Kidney tubule cell (primary cell): ENCODE data around the gene ANKRD50.
A peak's percentile ranks its signal among the peaks of the same experiment; 100 is the strongest.

Experiments
- DNase-seq: peaks from one replicate; pipeline ENCODE4 v3.0.0-alpha.2; 2018; ENCODE audit warnings: low spot score

Gene ANKRD50

DNA sequence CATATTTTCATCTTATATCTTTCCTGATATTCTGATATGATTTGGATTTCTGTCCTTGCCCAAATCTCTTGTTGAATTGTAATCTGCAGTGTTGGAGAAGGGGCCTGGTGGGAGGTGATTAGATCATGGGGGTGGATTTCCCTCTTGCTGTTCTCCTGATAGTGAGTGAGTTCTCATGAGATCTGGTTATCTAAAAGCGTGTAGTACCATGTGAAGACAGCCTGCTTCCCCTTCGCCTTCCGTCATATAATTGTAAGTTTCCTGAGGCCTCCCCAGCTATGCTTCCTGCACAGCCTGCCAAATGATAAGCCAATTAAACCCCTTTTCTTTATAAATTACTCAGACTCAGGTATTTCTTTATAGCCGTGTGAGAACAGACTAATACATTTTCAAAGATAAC lies 77.2 kb downstream of the ANKRD50 start:
- DNase-seq = no peak

DNA sequence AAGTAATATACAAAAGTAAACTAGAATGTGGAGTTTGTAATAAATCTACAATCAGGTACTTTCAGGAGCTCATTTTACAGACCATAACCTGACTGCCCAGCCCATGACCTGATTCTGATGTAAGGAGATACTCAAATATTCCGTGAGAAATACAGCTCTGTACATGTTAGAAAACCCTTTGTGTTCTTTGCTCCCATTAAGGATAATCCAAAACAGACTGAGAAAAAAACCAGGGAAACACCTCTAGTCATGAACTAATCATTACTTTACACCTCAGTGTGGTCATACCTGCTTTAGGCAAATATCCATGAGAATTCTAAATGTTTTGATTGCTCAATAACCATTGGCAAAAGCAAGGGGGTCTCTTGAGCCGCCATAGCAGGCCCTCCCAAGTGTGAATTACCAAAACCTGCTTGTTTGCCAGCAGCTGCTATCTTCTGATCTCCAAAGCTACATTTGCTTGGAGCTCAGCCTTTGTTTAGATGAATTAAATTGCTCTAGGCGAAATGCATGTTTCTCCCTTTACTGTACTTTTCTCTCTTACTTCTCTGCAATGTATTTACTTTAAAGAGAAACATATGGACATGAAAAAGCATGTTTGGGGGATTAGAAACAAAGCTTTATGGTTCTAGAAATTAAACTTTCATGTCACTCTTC lies 79.1 kb downstream of the ANKRD50 start:
- DNase-seq = peak; percentile 15

DNA sequence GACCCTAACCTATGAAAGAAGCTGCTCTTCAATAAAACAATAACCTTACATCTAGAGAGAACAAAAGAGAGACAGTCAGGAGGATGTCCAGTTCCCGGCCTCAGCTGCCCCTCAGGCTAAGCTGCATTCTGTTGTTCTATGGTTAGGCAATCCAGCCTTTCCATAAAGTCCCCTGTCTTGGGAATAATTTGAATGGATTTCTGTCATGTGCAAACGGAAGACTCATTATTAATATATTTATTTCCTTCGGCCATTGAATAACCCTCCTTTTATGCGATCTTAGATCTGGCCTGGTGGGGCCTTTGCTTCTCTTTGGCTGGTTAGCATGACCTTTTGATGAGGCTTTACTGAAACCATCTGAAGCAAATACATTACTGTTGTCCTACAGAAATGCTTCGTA lies 80.1 kb downstream of the ANKRD50 start:
- no peak for DNase-seq

DNA sequence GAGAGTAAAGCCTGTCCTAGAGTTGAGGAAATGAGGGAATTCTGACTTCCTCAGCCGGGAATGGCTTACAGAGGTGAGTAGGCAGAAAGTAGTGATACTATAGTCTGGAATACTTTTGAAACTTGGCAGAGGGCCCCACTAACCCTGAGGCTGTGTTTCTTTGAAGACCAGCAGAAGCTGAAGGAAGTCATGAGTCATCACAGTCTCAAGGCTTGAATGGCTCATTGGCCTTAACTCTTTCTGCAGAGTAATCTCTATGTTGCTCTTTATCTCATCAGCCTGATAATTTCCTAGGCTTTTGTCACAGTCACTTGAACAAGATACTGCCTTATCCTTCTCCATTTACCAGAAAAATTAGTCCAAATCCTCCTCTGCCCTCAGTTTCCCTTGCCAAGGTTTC lies 80.8 kb downstream of the ANKRD50 start:
- DNase-seq = peak; percentile 98

DNA sequence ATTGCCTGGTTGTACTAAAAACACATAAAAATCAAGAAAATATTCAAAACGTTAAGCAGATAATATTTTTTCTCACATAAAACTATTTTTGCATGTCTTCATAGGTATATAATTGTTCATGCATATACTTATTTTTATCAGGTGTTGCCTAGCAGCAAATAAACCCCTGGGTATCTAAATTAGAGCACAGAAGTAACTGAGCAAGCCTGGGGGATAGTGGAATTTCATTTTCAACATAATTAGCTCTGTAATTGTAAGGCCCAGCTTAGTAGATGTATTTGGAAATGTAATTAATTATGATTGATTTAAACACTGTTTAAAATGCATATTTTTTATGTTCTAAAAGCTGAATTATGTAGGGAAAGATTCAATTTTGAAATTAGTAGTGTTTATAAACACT lies 82.9 kb downstream of the ANKRD50 start:
- no peak for DNase-seq
